NCI-H460 (cell line): ENCODE data around the gene LHFPL3. TPM values are rescaled to one million over a fixed set of nuclear protein-coding genes. Genes with fewer than 3 reads are reported as not detected.

Experiments used
- DNase-seq: peaks from one replicate; pipeline ENCODE4 v3.0.0-alpha.2; 2016; ENCODE audit warnings: low read depth; ENCODE audit errors: extremely low read depth
- total RNA-seq: library from RNA; depleted of rRNA; stranded (reverse); fragments of >200 nt; shearing (Covaris generic); gene quantifications from 2 replicates; pipeline ENCODE4 v1.2.3, GENCODE V29; 2014

Gene LHFPL3
- total RNA-seq, 1 experiment from 2014 or later, result not detected

GRCh38 chr7:104791080-104791479 is 462.7 kb downstream of the LHFPL3 start:
- no peak for DNase-seq

DNA sequence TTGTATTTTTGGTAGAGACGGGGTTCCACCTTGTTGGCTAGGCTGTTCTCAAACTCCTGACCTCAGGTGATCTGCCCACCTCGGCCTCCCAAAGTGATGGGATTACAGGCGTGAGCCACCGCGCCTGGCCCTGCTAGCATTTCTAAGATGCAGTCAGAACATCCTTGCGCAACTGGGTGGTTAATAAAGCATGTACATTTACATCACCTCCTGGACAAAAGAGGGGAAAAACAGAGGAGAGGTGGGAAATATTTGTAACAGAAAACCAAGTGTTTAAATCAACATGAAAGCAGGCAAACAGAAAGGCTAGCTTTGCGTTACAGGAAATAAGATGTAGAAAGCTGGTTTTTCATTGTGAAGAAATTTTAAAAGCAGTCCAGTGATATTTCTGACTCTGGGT is 464.7 kb downstream of the LHFPL3 start:
- DNase-seq, result no peak

GRCh38 chr7:104794154-104794553 is 465.8 kb downstream of the LHFPL3 start:
- DNase-seq, result no peak

GRCh38 chr7:104794589-104794988 is 466.2 kb downstream of the LHFPL3 start:
- DNase-seq, result no peak

DNA sequence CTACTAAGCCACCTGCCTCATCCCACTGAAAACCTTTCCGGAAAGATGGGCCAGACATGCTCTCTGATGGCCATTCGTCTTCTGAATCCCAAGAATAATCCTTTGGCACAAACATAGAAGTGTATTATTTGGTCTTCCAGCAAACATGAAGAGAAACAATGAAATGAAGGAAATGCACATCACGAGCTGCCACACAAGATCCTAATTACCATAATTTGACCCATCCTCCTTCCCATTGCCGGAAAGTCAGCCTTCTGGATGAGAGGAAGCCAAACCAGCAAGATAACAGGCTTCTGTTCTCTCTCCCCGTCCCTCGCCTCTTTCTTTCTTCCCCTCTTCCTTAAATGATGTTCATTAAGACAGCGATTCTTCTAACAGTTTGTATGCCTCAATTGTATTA is 466.7 kb downstream of the LHFPL3 start:
- no peak for DNase-seq

GRCh38 chr7:104795616-104796398 is 467.4 kb downstream of the LHFPL3 start:
- no peak for DNase-seq

- DNase-seq, result no peak
These were observed 471.9 kb downstream of the LHFPL3 start for GRCh38 chr7:104800307-104800706.

DNA sequence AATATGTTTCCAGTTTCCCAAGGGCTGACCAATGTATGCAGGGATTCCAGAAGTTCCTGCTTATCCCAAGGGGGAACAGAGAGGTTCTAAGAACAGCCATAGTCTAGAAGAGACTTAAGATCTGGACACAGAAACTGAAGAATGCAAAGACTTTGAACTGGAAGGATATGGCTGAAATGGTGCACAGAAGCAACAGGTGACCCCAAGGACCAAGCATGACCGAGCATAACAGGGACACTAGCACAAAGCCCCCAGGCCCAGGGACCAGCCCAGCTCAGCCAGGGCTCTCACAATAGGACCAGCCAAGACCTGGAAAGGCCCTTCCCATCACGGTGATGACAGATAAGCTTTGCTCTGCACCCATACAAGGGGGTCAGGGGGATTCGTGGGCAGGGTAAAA is 472.6 kb downstream of the LHFPL3 start:
- no peak for DNase-seq

DNA sequence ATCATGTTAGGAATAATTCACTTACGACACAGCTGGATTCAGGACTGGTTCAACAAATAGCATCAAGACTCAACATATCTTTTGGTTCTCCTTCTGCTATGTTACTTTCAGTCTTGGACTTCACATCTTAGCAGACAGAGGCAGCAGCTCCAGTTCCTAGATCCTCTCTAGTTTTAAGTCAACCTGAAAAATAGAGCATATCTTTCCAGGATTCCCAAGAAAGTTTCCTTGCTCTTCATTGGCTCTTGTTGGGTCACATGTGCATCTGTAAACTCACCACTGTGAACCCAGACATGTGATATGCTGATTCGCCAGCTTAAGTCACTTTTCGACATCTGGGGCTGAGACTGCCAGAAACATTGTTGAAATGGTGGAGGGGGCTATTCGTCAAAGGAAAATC is 475.5 kb downstream of the LHFPL3 start:
- DNase-seq, result no peak

DNA sequence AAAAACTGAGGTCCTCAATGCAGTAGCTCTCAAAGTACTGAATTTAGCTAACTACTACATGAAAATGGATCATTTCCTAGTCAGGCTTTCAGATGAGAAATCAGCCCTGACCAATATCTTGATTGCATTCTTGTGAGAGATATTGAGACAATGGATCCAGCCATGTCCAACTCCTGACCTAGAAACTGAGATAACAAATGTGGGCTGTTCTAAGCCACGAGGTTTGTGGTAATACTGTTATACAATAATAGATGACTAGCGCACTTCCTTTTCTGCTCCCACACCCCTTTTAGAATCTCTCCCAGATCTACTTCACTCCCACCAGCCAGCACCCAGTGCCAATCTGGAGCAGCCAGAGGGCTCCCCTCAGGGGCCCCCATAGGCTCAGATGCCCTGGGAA is 476.3 kb downstream of the LHFPL3 start:
- no peak for DNase-seq

GRCh38 chr7:104805449-104806317 is 477.3 kb downstream of the LHFPL3 start:
- DNase-seq, result no peak

DNA sequence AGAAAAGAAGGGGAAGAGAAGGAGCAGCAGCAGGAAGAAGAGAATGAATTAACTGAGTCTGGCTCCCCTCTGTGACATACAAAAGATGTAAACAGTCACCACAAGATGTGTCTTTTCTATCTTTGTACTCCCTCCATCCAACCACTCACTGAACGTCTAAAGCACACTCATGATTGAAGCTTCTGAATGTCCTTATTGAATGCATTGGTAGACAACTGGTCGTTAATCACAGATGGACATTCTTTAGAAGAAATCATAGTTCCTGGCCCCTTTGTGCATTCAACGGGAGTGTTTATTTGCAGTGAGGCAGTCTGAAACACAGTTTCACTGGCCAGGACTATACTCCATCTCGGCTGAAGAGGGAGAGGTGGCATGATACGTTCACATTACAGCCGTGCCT is 479.3 kb downstream of the LHFPL3 start:
- DNase-seq, result no peak

GRCh38 chr7:104809906-104810305 is 481.5 kb downstream of the LHFPL3 start:
- DNase-seq, result no peak

DNA sequence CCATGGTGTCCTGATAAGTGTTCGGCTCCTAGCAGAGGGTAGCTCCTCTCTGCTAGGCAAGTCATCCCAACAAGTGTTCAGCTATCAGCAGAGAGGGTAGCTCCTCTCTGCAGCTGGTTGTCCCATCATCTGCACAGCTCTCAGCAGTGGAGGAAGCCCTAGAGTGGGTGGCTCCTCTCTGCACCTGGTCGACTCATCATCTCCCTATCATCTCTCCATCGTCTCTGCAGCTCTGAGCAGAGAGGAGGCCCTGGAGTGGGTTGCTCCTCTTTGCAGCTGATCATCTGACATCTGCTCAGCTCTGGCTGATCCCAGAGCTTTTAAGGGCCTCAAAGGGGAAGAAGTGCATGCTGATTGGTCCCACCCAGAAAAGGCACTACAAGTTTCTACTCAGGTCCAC is 485.7 kb downstream of the LHFPL3 start:
- DNase-seq, result no peak

GRCh38 chr7:104814671-104815400 is 486.4 kb downstream of the LHFPL3 start:
- no peak for DNase-seq

DNA sequence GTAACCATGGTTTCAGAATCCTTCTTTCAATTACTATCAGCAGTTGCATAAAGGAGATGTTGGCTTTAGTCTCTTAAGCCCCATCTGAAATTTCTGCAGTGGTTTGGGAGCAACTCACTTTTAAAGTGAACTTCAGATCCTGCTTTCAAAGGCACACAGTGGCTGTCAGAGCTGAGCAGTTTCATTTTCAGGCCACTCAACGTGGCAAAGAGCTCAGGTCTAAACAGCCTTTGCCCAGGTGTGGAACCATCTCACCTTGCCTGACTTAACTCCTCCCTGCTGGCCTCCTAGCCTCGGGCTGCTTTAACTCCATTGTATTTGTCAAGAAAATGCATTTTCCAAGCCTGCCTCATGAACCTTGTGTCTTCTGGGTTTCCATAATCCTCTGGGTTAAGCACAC is 488.1 kb downstream of the LHFPL3 start:
- DNase-seq, result no peak

GRCh38 chr7:104818961-104819880 is 490.8 kb downstream of the LHFPL3 start:
- no peak for DNase-seq

GRCh38 chr7:104820836-104821535 is 492.6 kb downstream of the LHFPL3 start:
- DNase-seq, result no peak

GRCh38 chr7:104823177-104823576 is 494.8 kb downstream of the LHFPL3 start:
- no peak for DNase-seq

GRCh38 chr7:104825099-104825498 is 496.7 kb downstream of the LHFPL3 start:
- no peak for DNase-seq
